ENCODE measurements around the gene PRKCQ.

PRKCQ gene

GRCh38 chr10:6396652-6397051 lies 183.4 kb downstream of the PRKCQ start:
- H3K27ac ChIP-seq (ENCODE audit: low read length) = no peak overlapping the region
- no peak overlapping the region for H2AFZ ChIP-seq (ENCODE audit: low read length)
- no peaks in the 10 kb centered on the region for H3K4me1 ChIP-seq (ENCODE audit: low read length)
- H3F3A ChIP-seq (ENCODE audit: insufficient read depth, low read length) = no peaks in the 10 kb centered on the region
- no peak overlapping the region for H3K4me3 ChIP-seq (ENCODE audit: low read length)
- H4K20me1 ChIP-seq (ENCODE audit: insufficient read depth, low read length) = no peaks in the 10 kb centered on the region
- no peaks in the 10 kb centered on the region for H3K9me2 ChIP-seq (replicated peaks; ENCODE audit: insufficient read depth, low read length)
- H3K4me2 ChIP-seq (ENCODE audit: low read depth, low read length) = no peak overlapping the region
- TF ChIP-seq EZH2phosphoT487 (IDR thresholded peaks at IDR 0.05; ENCODE audit: low read length) (no peak), CTCF (IDR thresholded peaks at IDR 0.05; ENCODE audit: low read length) (no peak), EZH2 (optimal IDR thresholded peaks at IDR 0.05; ENCODE audit: low read depth, low read length) (no peak)
- no peaks in the 10 kb centered on the region for H3K36me3 ChIP-seq (replicated peaks; ENCODE audit: insufficient read depth, low read length)
- H3K79me2 ChIP-seq (ENCODE audit: low read length) = no peaks in the 10 kb centered on the region
- H3K9ac ChIP-seq (ENCODE audit: low read length) = no peak overlapping the region
- no peaks in the 10 kb centered on the region for H3K27me3 ChIP-seq (replicated peaks; ENCODE audit: insufficient read depth, low read length)
- H3K9me3 ChIP-seq (replicated peaks; ENCODE audit: insufficient read depth, low read length) = no peaks in the 10 kb centered on the region
- no peak for DNase-seq

- Histone ChIP-seq H3K27ac (ENCODE audit: low read length) (no peak overlapping the region), H3K9me2 (replicated peaks; ENCODE audit: insufficient read depth, low read length) (no peaks in the 10 kb centered on the region), H3K27me3 (replicated peaks; ENCODE audit: insufficient read depth, low read length) (no peaks in the 10 kb centered on the region), H3K9ac (ENCODE audit: low read length) (no peak overlapping the region), H2AFZ (ENCODE audit: low read length) (no peak overlapping the region), H3K4me2 (ENCODE audit: low read depth, low read length) (no peak overlapping the region), H3F3A (ENCODE audit: insufficient read depth, low read length) (no peaks in the 10 kb centered on the region), H3K4me3 (ENCODE audit: low read length) (no peak overlapping the region), H3K79me2 (ENCODE audit: low read length) (no peaks in the 10 kb centered on the region), H3K9me3 (replicated peaks; ENCODE audit: insufficient read depth, low read length) (no peaks in the 10 kb centered on the region), H3K4me1 (ENCODE audit: low read length) (no peaks in the 10 kb centered on the region), H3K36me3 (replicated peaks; ENCODE audit: insufficient read depth, low read length) (no peaks in the 10 kb centered on the region), H4K20me1 (ENCODE audit: insufficient read depth, low read length) (no peaks in the 10 kb centered on the region)
- DNase-seq = no peak
- no peak for TF ChIP-seq EZH2 (optimal IDR thresholded peaks at IDR 0.05; ENCODE audit: low read depth, low read length)
- no peak for TF ChIP-seq EZH2phosphoT487 (IDR thresholded peaks at IDR 0.05; ENCODE audit: low read length)
- TF ChIP-seq CTCF (IDR thresholded peaks at IDR 0.05; ENCODE audit: low read length) = no peak
Observed at GRCh38 chr10:6396226-6396625, 183.8 kb downstream of the PRKCQ start.

GRCh38 chr10:6395606-6396005 lies 184.5 kb downstream of the PRKCQ start:
- Histone ChIP-seq H3K4me1 (ENCODE audit: low read length) (no peaks in the 10 kb centered on the region), H3K9ac (ENCODE audit: low read length) (no peak overlapping the region), H3F3A (ENCODE audit: insufficient read depth, low read length) (no peaks in the 10 kb centered on the region), H3K27me3 (replicated peaks; ENCODE audit: insufficient read depth, low read length) (no peaks in the 10 kb centered on the region), H3K4me2 (ENCODE audit: low read depth, low read length) (no peak overlapping the region), H3K27ac (ENCODE audit: low read length) (no peak overlapping the region), H3K9me3 (replicated peaks; ENCODE audit: insufficient read depth, low read length) (no peaks in the 10 kb centered on the region), H4K20me1 (ENCODE audit: insufficient read depth, low read length) (no peaks in the 10 kb centered on the region), H2AFZ (ENCODE audit: low read length) (no peak overlapping the region), H3K9me2 (replicated peaks; ENCODE audit: insufficient read depth, low read length) (no peaks in the 10 kb centered on the region), H3K4me3 (ENCODE audit: low read length) (no peak overlapping the region), H3K79me2 (ENCODE audit: low read length) (no peaks in the 10 kb centered on the region), H3K36me3 (replicated peaks; ENCODE audit: insufficient read depth, low read length) (no peaks in the 10 kb centered on the region)
- no peak for TF ChIP-seq EZH2 (optimal IDR thresholded peaks at IDR 0.05; ENCODE audit: low read depth, low read length)
- TF ChIP-seq EZH2phosphoT487 (IDR thresholded peaks at IDR 0.05; ENCODE audit: low read length) = no peak
- no peak for TF ChIP-seq CTCF (IDR thresholded peaks at IDR 0.05; ENCODE audit: low read length)
- DNase-seq = no peak

Data from MM.1S (cell line).